ENCODE measurements around the gene MYO5C. TPM values are rescaled to one million over a fixed set of nuclear protein-coding genes. Genes with fewer than 3 reads are reported as not detected.

Gene MYO5C
- total RNA-seq, 1 donor from 2014 or later, result 2.0 TPM

DNA sequence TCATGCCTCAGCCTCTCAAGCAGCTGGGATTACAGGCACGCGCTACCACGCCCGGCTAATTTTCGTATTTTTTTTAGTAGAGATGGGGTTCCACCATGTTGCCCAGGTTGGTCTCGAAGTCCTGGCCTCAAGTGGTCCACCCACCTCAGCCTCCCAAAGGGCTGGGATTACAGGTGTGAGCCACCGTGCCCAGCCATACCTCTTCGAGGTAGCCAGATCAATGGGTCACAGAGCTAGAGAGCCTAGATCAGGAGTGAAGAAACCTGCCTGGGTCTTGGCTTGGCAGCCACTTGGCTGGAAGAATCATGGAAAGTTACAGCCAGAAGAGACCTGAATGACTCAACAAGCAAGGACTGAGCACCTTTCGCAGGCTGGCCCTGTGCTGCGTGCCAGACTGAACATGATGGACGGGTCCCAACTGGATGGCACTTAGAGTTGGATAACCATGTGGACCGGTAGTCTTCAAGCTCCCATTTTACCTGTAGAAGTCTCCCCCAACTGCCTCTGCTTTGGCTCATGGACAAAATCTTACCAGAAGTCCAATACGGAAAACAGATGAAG lies 134.1 kb downstream of the MYO5C start:
- DNase-seq (ENCODE audit: low spot score), result no peak
- intact Hi-C loops (cut with DNase I), result no loop called here

DNA sequence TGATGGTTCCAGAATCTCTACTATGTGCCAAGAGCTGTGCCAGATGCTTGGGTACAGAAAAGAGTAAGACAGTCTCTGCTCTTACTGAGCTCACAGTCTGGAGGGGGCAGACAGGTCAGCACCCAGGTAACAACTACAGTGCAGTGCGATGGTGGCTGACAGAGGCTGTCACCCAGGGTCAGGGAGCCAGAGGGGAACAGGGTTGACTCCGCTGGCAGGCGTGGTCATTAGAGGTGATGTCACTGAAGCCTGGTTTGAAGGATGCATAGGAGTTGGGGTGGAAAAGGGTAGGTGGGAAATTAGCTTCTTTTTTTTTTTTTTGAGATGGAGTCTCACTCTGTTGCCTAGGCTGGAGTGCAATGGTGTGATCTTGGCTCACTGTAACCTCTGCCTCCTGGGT lies 136.0 kb downstream of the MYO5C start:
- intact Hi-C loops (cut with DNase I), result no loop called here
- no peak for DNase-seq (ENCODE audit: low spot score)

DNA sequence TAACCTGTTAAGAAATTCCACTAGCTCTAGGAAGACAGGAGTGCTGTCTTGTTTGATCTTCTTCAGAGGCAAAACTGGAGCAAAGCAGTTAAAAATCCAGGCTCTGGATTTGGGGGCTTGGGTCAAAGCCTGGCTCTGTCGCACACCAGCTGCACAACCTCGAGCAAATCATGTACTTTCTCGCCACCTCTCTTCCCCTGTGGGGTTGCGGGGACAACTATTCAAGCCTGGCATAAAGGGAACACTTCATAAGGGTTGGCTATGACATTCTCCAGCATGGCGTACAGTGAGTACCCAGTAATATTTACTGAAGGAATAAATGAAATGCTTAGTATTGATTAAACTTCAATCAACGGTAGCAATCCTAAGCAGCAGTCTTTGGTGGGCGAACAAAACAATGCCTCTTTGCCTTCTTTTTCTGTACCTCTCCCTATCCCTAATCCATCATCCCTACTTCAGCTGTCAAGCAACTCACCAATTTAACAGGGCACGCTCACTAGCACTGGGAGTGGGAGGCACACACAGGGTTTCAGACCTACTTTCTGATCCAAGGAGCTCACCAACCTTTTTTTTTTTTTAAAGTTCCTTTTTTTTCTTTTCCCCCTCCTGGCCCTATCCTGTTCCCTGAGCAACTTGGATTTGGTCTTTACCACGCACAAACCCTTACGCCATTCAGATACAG lies 137.4 kb downstream of the MYO5C start:
- intact Hi-C loops (cut with DNase I), result no loop called here
- DNase-seq (ENCODE audit: low spot score), result no peak

DNA sequence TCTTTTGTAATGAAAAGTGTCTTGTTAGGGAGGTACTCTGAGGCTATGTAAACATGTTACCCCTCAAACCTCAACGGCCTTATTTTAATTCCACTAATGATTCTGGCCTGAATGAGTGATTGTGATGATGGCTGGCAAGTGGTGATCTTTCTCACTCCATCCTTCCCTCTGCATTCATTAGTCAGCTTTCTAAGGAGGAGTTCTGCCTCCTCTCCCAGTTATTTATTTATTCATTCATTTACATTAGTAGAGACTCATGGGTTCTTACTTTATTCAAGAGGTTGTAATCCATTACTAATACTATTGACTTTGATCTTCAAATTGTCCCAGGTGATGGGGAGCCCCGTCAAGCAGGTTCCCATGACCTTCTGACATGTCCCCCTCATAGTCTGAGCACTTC lies 139.7 kb downstream of the MYO5C start:
- intact Hi-C loops (cut with DNase I), result no loop called here
- DNase-seq (ENCODE audit: low spot score), result no peak

DNA sequence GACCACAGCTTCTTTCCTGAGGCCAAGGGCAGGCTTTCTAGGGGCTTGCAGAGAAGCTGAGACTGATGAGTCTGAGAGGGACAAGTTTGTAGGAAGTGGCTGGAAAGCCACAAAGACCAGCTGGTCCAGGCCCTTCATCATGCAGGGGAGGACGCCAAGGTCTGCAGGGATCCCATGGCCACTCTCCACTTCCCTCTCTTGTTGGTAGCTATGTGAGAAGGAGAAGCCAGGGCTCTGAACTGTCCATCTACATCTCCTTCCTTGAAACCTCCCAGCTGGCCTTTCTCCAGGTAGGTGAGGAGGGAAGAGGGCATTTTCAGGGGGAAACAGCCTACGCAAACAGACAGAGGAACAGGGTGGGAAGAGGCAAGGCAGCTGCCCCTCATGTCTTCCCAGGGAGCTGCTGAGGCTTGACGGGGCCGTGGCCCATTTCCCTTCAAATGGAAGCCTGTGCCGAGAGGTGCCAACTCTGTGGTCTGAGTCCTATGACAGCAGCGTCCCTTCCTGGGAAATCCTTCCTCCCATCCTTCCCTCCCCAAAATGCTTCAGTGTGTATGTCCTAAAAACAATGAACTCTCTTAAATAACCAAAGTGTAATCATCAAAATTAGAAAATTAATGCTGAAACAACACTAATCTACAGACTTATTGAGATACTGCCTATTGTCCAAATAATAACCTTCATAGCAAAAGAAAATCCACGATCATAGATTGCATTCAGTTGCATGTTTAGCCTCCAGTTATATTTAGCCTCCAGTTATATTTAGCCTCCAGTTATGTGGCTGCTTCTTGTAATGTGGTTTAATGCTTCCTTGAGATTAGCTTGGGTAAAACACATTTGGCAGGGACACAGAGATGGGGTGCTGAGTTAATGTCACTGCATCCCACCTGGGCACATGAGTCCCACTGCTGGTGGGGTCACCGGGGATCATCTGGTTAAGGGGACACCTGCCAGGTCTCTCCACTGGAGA lies 140.4 kb downstream of the MYO5C start:
- intact Hi-C loops (cut with DNase I), result no loop called here

DNA sequence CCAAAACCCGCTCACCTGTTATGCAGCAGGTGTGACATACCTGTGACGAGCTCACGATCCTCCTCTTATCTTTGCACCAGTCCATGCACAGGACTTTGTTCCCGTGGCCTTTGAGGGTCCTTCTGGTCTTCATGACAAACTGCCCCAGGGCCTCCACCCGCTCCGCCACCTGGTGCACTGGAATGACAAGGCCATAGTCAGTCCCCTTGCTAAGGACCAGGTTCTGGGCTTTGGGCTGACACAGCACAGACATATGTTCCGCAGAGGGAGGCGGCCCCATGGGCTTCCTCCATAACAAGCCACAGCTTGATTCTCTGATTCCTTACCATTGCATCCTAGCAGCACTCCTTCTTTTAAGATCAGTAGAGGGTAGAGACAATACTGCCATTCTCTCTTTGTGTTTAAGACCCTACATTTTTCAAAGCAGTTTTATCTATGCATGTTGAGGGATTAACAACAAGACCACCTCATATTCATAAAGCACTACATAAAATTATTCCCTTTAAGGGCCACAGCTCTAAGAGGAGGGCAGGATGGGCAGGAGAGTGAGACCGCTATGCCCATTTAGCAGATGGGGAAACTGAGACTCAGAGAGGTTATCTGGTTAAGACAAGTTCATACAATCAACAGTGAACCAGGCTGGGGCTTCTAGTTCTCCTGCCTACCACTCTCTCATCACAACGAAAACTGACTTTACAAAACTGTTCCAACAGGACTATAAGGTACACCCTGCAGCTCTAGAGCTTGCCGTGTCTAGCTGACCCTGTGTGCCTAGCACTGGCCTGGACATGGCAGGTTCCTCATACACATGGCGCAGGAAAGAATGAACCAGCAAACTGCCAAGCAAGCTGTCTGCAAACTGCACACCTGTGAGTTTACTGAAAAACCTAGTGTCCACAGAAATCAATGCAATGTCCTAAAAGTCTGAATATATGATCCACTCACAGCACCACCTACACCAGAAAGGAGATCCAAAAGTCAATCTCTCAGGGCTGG lies 141.4 kb downstream of the MYO5C start:
- DNase-seq (ENCODE audit: low spot score), result no peak
- intact Hi-C loops (cut with DNase I), result no loop called here

More for the DNA sequence above, 140.4 kb downstream of the MYO5C start:
- no peak for DNase-seq (ENCODE audit: low spot score)

DNA sequence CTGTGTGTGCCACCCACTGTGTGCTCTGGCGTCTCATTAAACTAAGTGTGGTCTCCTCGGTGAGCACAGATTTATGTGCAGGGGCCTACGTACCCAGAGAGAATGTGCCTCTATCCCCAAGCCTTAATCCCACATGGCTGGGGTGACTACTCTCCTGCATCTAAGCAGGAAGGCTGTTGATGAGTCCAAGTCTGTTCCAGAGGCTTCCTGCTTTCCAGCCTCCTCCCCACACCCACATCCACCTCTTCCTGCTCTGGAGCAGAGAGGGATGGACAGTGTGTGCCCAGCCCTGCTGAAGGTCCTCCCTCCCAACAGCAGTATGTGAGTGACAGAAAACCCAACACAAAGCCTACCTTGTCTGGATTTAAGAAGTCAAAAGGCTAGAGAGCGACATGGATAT lies 144.3 kb downstream of the MYO5C start:
- DNase-seq (ENCODE audit: low spot score), result no peak
- intact Hi-C loops (cut with DNase I), result no loop called here

DNA sequence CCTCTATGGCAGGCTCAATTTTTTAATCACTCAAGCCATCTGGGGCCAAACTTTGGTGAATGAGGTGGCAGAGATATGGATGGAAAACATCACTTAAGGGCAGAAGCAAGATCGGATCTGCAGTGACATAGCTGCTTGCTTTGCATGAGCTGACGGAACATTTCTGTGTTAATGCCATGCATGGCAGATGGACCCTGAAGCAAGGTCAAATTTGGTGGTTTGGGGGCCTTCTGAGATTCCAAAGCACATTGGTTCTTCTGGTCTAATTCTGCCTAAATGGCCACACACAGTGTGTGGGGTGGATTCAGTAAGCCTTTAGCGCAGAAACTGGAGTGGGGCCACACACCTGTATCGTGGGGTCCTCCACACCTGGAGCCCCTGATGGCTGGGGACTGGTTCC lies 144.7 kb downstream of the MYO5C start:
- no peak for DNase-seq (ENCODE audit: low spot score)
- intact Hi-C loops (cut with DNase I), result no loop called here

DNA sequence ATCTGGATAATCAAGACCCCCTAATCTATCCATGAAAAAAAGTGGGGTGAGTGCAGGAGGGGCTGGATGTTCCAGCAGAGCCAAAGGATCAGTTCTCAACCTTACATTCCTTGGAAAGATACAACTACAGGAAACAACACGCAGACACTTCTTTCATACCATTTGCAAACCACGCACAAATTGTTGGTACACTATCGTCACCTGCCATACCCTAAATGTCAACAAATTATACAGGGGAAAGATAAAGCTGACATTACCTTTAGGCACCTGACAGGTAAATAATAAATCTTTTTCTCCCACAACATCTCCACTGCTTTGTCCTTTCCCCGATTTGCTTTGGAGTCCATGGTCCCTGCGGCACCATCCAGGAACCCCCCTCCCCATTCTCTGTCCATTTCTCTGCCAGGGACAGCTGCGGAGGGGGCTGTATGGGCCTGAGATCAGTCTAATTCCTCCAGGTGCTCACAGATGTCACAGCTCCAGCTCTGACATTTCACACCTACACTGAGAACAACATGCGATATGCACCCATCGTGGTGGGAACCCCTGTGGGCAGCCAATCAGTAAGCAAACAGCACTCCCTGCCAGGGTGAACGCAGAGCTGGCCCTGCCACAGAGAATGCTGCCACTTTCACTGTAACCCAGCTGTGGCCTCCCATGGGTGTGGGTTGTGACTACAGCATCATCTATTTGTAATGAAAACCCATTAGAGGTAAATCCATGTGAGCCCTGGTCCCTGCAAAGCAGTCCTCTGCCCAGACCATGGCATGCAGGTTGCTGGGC lies 145.4 kb downstream of the MYO5C start:
- intact Hi-C loops (cut with DNase I), result no loop called here
- DNase-seq (ENCODE audit: low spot score), result no peak

DNA sequence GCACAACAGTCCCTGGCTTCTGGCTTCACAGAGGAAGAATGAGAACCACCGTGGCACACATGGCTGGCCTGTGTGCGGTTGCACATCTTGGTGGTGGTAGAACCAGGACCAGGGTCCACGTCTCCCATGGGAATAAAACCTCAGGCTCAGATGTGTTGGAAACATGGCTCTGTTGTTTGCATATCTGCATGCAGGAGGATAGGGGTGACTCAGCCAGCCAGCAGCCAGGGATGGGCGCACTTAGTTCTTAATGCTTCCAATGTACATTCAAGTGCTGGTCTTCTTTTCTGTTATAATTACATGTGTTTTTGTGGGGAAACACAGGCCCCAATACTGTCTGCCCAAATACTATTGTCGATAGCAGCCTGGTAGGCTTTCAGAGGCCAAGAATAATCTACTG lies 147.2 kb downstream of the MYO5C start:
- no peak for DNase-seq (ENCODE audit: low spot score)
- intact Hi-C loops (cut with DNase I), result no loop called here

DNA sequence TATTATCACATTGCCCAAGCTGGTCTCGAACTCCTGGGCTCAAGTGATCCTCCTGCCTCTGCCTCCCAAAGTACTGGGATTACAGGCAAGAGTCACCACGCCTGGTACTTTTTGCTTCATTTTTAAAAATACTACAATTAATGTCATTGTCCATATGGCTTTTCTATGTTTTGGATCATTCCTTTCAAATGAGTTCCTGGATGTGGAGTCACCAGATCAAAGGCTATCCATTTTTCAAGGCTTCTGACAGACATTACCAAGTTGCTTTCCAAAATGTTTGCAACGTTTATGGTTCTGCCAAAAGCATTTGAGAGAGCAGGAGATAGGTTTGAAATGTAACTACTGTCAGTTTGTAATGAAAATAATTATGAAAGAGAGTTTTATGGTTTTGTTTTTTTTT lies 148.8 kb downstream of the MYO5C start:
- intact Hi-C loops (cut with DNase I), result no loop called here
- no peak for DNase-seq (ENCODE audit: low spot score)

DNA sequence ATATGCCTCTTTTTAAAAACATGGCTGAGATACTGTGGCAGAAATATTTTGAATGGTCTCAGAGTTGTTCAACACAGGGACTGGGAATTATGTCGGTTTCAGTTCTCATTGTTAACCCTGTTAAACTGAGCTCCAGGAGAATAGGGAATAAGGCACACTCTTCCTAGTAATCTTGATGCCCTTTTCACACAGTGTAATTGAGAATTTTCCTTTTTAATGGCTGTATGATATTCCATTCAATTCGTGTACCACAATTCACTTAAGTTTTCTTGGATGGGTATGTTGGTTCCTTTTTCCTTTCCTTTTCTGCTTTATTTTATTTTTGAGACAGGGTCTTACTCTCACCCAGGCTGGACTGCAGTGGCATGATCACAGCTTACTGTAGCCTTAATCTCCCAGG lies 149.3 kb downstream of the MYO5C start:
- DNase-seq (ENCODE audit: low spot score), result no peak
- intact Hi-C loops (cut with DNase I), result no loop called here

DNA sequence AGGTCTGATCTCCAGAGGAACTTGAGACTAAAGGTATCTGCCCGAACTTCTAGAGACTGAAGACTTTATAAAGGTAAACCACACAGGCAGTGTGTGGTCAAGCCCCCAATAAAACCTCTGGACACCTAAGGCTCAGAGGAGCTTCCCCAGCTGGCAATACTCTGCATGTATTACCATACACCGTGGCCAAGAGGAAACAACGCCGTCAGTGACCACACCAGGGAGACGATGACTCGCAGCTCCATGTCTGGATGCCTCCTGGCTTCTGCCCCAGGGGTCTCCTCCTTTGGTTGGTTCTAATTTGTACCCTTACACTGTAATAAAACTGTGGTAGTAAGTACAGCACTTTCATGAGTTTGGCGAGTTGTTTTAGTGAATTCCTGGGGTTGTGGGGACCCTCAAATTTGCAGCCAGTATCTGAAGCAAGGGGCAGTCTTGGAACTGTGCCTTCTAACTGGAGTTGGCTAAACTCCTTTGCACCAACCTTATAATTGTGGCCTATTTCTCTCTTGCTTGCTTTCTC lies 150.9 kb downstream of the MYO5C start:
- intact Hi-C loops (cut with DNase I), result loop anchor here (5.0 kb wide), 1 partner anchor 162 kb away; no protein-coding TSS in a partner anchor
- DNase-seq (ENCODE audit: low spot score), result no peak

DNA sequence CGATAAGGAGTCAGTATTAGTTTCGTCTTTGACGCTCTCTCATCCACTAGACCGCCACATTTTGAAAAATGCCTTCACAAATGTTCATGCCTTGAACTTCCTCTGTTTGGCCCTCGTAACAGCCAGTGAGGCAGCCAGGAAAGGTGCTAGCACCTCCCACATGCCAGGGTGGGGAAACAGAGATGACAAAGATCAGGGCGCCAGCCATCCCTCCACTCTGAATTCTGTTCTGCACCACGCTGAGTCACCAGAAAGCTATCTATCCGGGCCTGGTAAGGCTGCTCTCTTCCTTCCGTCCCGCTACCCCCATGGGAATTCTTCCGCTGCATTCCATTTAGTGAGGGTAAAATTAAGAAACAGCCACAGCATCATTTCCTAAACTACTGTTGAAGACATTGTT lies 151.7 kb downstream of the MYO5C start:
- no peak for DNase-seq (ENCODE audit: low spot score)
- intact Hi-C loops (cut with DNase I), result loop anchor here (5.0 kb wide), 1 partner anchor 162 kb away; no protein-coding TSS in a partner anchor
